Left kidney (tissue), 8 donors: ENCODE results near the gene RRBP1. TPM values are rescaled to one million over a fixed set of nuclear protein-coding genes. Genes with fewer than 3 reads are reported as not detected.

Experiments
- DNase-seq: peaks from one replicate; pipeline ENCODE4 v3.0.0-alpha.2; 2013
- long read RNA-seq, 8 donors: transcript quantifications; one replicate each; lab custom pipeline, GENCODE V29; 2026
- polyA plus RNA-seq: library from polyadenylated mRNA; unstranded; fragments of 120-200 nt; gene quantifications from one replicate; pipeline ENCODE4 v1.2.1, GENCODE V29; 2013; ENCODE audit not compliant: insufficient read length

The RRBP1 gene, protein sequence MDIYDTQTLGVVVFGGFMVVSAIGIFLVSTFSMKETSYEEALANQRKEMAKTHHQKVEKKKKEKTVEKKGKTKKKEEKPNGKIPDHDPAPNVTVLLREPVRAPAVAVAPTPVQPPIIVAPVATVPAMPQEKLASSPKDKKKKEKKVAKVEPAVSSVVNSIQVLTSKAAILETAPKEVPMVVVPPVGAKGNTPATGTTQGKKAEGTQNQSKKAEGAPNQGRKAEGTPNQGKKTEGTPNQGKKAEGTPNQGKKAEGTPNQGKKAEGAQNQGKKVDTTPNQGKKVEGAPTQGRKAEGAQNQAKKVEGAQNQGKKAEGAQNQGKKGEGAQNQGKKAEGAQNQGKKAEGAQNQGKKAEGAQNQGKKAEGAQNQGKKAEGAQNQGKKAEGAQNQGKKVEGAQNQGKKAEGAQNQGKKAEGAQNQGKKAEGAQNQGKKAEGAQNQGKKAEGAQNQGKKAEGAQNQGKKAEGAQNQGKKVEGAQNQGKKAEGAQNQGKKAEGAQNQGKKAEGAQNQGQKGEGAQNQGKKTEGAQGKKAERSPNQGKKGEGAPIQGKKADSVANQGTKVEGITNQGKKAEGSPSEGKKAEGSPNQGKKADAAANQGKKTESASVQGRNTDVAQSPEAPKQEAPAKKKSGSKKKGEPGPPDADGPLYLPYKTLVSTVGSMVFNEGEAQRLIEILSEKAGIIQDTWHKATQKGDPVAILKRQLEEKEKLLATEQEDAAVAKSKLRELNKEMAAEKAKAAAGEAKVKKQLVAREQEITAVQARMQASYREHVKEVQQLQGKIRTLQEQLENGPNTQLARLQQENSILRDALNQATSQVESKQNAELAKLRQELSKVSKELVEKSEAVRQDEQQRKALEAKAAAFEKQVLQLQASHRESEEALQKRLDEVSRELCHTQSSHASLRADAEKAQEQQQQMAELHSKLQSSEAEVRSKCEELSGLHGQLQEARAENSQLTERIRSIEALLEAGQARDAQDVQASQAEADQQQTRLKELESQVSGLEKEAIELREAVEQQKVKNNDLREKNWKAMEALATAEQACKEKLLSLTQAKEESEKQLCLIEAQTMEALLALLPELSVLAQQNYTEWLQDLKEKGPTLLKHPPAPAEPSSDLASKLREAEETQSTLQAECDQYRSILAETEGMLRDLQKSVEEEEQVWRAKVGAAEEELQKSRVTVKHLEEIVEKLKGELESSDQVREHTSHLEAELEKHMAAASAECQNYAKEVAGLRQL (N-terminal part only)
- 117 TPM for polyA plus RNA-seq
- long read RNA-seq, donor 1, full-length matches to known transcripts: 45 of 86 reads
- long read RNA-seq, donor 1, partial matches to known transcripts: 41 of 86 reads
- long read RNA-seq, donor 1, other reads (novel, unspliced or antisense): 0 of 86 reads
- long read RNA-seq, donor 2, full-length matches to known transcripts: 36 of 72 reads
- long read RNA-seq, donor 2, partial matches to known transcripts: 36 of 72 reads
- long read RNA-seq, donor 2, other reads (novel, unspliced or antisense): 0 of 72 reads
- long read RNA-seq, donor 3, full-length matches to known transcripts: 24 of 36 reads
- long read RNA-seq, donor 3, partial matches to known transcripts: 12 of 36 reads
- long read RNA-seq, donor 3, other reads (novel, unspliced or antisense): 0 of 36 reads
- long read RNA-seq, donor 4, partial matches to known transcripts: 0 of 2 reads
- long read RNA-seq, donor 4, other reads (novel, unspliced or antisense): 0 of 2 reads
- long read RNA-seq, donor 5, full-length matches to known transcripts: 24 of 63 reads
- long read RNA-seq, donor 5, partial matches to known transcripts: 39 of 63 reads
- long read RNA-seq, donor 5, other reads (novel, unspliced or antisense): 0 of 63 reads
- long read RNA-seq, donor 6, full-length matches to known transcripts: 27 of 46 reads
- long read RNA-seq, donor 6, partial matches to known transcripts: 19 of 46 reads
- long read RNA-seq, donor 6, other reads (novel, unspliced or antisense): 0 of 46 reads
- long read RNA-seq, donor 7, full-length matches to known transcripts: 28 of 58 reads
- long read RNA-seq, donor 7, partial matches to known transcripts: 30 of 58 reads
- long read RNA-seq, donor 7, other reads (novel, unspliced or antisense): 0 of 58 reads
- long read RNA-seq, donor 8, full-length matches to known transcripts: 16 of 16 reads
- long read RNA-seq, donor 8, partial matches to known transcripts: 0 of 16 reads
- long read RNA-seq, donor 8, other reads (novel, unspliced or antisense): 0 of 16 reads

DNA sequence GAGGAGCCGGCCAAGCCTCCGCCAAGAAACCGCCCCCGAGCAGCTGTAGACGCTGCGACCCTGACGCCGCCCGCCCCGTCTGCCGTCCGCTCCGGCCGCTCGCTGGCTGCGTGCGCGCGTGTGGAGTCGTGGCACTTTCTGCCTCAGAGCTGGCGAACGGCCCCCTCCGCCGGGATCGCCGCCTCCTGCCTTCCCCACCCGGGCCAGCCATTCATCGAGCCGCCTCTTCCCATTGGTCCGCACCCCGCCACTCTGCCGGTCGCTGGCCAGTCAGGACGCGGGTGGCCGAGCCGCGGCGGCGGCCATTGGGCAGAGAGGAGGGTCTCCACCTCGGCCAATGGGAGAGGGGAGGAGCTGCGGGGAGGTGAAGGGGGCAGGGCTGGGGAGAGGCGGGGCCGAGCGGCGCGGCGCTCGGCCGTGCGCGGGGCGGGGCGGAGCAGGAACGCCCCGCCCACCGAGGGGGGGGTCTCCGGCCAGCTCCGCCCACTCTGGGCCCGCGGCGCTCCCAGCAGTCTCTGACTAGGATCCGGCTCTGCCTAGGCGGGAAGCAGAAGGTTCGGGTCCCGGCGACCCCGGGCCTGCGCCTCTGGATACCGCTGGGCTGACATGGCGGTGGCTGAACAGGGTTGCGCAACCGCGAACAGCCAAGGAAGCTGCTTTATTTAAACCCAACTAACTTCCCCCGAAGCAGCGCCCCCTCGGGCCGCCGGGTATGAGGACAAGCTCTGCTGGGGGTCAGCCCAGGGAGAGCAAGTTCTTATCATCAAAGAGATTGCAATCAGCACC lies at the start of gene RRBP1:
RRBP1 (minus strand) TSS at position 140 of the 786 bp plus-strand sequence. CDS start 21,735 bp downstream, outside the sequence.
- DNase-seq: peak; percentile 95

GRCh38 chr20:17731233-17731632 lies 49.2 kb upstream of the RRBP1 start:
- no peak for DNase-seq

- DNase-seq: no peak
Observed at GRCh38 chr20:17730071-17730470, 48.0 kb upstream of the RRBP1 start.

- no peak for DNase-seq
Observed at GRCh38 chr20:17728074-17728473, 46.0 kb upstream of the RRBP1 start.

GRCh38 chr20:17727351-17727750 lies 45.3 kb upstream of the RRBP1 start:
- DNase-seq: no peak

DNA sequence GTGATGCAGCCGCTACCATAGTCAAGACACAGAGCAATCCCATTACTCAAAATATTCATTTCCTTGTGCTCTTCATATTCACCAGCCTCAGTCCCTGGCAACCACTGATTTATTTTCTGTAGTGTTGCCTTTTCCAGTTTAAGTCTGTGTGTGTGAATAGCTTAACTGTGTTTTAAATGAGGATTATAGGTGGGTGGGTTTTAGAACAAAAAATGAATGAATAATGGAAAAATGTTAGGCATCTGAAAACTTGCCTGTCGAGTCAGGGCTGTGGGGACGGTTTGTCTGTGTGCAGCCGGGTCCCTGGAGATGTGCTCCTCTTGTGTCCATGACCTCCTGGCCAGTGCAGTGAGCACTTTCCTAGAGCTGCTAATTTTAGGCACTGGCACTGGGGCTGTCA lies 44.9 kb upstream of the RRBP1 start:
- no peak for DNase-seq

- no peak for DNase-seq
Observed at GRCh38 chr20:17725094-17725835, 43.2 kb upstream of the RRBP1 start.

DNA sequence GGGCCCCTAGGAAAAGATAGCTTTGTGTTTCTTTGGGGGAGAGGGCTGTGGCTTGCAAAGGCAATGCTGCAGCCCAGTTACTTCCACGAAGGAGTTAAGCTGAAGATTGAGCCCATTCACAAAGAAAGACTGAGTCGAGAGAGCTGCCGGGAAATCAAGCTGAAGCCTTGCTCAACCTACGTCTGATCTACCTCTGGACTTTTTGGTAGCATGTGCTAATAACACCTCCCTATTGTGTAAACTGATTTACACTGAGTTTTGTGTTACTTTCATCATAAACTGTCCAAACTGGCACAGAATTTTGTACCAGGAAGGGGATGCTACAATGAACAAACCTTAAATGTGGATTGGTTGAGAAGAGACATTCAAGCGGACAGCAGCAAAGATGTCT lies 41.3 kb upstream of the RRBP1 start:
- DNase-seq: no peak

- DNase-seq: no peak
Observed at GRCh38 chr20:17722493-17723300, 40.7 kb upstream of the RRBP1 start.

- no peak for DNase-seq
Observed at GRCh38 chr20:17721802-17722486, 39.9 kb upstream of the RRBP1 start.

- DNase-seq: no peak
Observed at GRCh38 chr20:17720755-17721154, 38.7 kb upstream of the RRBP1 start.

GRCh38 chr20:17716331-17716730 lies 34.3 kb upstream of the RRBP1 start:
- DNase-seq: no peak

- no peak for DNase-seq
Observed at GRCh38 chr20:17715075-17715474, 33.0 kb upstream of the RRBP1 start.

- no peak for DNase-seq
Observed at GRCh38 chr20:17714597-17714996, 32.6 kb upstream of the RRBP1 start.

DNA sequence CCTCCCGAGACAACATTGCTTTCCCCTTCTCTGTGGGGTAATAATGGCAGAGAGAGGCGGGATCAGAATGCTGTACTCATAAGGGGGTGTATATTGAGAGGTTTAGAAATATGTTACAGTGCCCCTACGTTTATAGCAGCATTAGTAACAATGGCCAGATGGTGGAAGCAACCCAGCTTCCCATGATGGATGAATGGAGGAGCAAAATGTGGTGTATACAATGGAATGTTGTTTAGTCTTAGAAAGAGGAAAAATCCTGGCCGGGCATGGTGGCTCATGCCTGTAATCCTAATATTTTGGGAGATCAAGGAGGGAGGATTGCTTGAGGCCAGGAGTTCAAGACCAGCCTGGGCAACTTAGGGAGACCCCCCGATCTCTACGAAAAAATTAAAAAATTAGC lies 30.7 kb upstream of the RRBP1 start:
- no peak for DNase-seq

DNA sequence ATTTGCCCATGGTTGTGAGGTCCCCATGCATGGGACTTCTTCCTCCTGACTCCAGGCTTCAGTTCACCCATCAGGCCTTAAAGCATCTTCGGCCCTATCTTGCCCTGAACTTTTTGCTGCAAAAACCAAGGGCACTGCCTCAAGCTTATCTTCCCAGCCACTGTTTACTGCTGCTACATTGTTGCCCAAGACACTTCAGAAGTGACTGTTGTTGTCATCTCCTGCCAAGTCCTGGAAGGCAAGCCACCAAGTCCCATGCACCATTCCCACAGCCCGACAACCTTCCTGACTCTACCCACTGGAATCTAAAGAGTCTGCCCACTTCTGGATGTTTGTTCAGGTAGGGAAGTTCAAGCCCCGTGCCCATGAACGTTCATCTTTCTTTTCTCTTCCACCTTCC lies 30.2 kb upstream of the RRBP1 start:
- DNase-seq: no peak

- DNase-seq: no peak
Observed at GRCh38 chr20:17711267-17711627, 29.2 kb upstream of the RRBP1 start.
